Colonic mucosa (tissue), 4 donors: Measurements from ENCODE around the gene ACKR2. TPM values are rescaled to one million over a fixed set of nuclear protein-coding genes. Genes with fewer than 3 reads are reported as not detected.

Source experiments
- DNase-seq: peaks from one replicate; pipeline ENCODE4 v3.0.0-alpha.2; 2020
- H3K27ac ChIP-seq: fragments of 200-600 bp; one replicate; pipeline ENCODE4 v1.8.0; 2021
- H3K27me3 ChIP-seq: fragments of 200-600 bp; one replicate; pipeline ENCODE4 v1.8.0; 2021
- H3K36me3 ChIP-seq: fragments of 200-600 bp; one replicate; pipeline ENCODE4 v1.8.0; 2021
- H3K4me1 ChIP-seq: fragments of 200-600 bp; one replicate; pipeline ENCODE4 v1.8.0; 2021; ENCODE audit warnings: mild to moderate bottlenecking
- H3K4me3 ChIP-seq: fragments of 200-600 bp; one replicate; pipeline ENCODE4 v1.8.0; 2021
- H3K9ac ChIP-seq, 2 donors: one replicate each; pipeline ENCODE4 v1.7.0; 2013; ENCODE audit warnings: control low read depth in 2 of 2, low read depth in 2 of 2, low read length in 2 of 2
- H3K9me3 ChIP-seq: fragments of 200-600 bp; one replicate; pipeline ENCODE4 v1.8.0; 2021
- CTCF ChIP-seq: fragments of 200-600 bp; IDR thresholded peaks from one replicate; pipeline ENCODE4 v1.8.0; 2022; ENCODE audit warnings: antibody characterized with exemption, mild to moderate bottlenecking
- intact Hi-C: fragments of 100-400 bp; cut with DNase I; formaldehyde crosslinking; loops from one replicate; pipeline ENCODE4 v1.14.1; 2022
- total RNA-seq, 2 donors: library from RNA; stranded (reverse); fragmentation: NEBNext Ultra II Directional in 1 of 2; extraction: Animal tissue kit (Norgen Biotek cat#: 25700) in 1 of 2; gene quantifications; one replicate each; pipeline ENCODE4 v1.2.1, GENCODE V29; 2021
- donor health status: healthy.
- donor health status: DM: no; HTN: no; CAD: no.
- donor health status: DM: no; HTN: no; CAD: no.

The ACKR2 gene
- total RNA-seq, 2 donors from 2014 or later, result 3.2 to 6.5 TPM

GRCh38 chr3:42873221-42873982 lies 64.2 kb downstream of the ACKR2 start:
- no peak overlapping the region for H3K4me3 ChIP-seq
- intact Hi-C loops, result no loop called here
- H3K9me3 ChIP-seq, result no peaks in the 10 kb centered on the region
- no peak for DNase-seq
- no peak overlapping the region for H3K27ac ChIP-seq
- no peaks in the 10 kb centered on the region for H3K4me1 ChIP-seq
- H3K9ac ChIP-seq, result no peak overlapping the region
- no peak for TF ChIP-seq CTCF
- no peaks in the 10 kb centered on the region for H3K27me3 ChIP-seq
- H3K36me3 ChIP-seq, result no peaks in the 10 kb centered on the region

DNA sequence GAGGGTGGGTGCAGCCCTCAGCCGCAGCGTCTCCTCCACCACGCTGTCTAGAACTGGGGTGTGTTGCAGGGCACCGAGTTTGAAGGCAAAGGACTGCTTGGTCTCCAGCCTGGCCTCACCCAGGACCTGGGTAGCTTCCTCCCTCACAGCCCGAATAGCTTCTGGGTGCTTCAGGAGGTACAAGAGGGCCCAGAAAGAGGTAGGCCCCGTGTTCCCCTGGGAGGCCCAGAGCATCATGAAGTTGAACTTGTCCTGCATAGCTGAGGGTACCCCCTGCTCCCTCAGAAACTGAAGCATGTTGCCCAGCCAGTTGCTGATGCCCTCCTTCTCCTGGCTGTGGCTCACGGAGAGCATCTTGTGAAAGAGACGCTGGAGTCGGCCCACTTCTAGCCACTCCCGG lies 65.5 kb downstream of the ACKR2 start:
- DNase-seq, result no peak
- Histone ChIP-seq H3K4me3 (no peak overlapping the region), H3K36me3 (no peaks in the 10 kb centered on the region), H3K27me3 (no peaks in the 10 kb centered on the region), H3K27ac (no peak overlapping the region), H3K9me3 (no peaks in the 10 kb centered on the region), H3K9ac (no peak overlapping the region), H3K4me1 (no peaks in the 10 kb centered on the region)
- no peak for TF ChIP-seq CTCF
- intact Hi-C loops, result no loop called here

- Histone ChIP-seq H3K4me3 (no peak within 1 kb of the TSS), H3K27ac (no peak within 1 kb of the TSS), H3K9ac (no peak within 1 kb of the TSS), H3K36me3 (no peaks in the 10 kb centered on the region), H3K9me3 (no peaks in the 10 kb centered on the region), H3K27me3 (no peaks in the 10 kb centered on the region), H3K4me1 (no peaks in the 10 kb centered on the region)
- no peak for TF ChIP-seq CTCF
- intact Hi-C loops, result no loop called here
- DNase-seq, result no peak
Observed at GRCh38 chr3:42875325-42876151, 66.3 kb downstream of the ACKR2 start, which contains the start of gene CYP8B1. CYP8B1 (minus strand) TSS chr3:42875879; CDS start chr3:42875816, 63 bp downstream.

DNA sequence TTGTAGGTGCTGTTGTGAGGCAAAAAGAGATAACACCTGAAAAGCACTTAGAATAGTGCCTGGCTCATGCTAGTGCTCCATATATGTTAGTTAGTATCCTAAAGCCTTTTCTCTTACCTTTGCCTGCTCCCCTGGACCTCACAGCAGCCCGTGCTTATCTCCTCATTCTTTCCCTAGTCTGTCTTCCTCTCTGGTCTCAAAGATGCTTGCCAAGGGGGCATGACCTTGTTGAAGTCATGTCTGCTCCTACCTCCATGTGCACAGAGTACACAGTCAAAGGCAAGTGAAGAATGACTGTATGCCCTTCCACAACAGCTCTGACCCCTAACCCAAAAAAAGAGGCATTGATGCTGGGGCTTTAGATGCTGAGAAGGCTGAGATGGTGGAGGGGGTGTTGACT lies 67.2 kb downstream of the ACKR2 start:
- H3K9ac ChIP-seq, result no peak overlapping the region
- intact Hi-C loops, result no loop called here
- no peaks in the 10 kb centered on the region for H3K27me3 ChIP-seq
- no peak for TF ChIP-seq CTCF
- no peak for DNase-seq
- no peaks in the 10 kb centered on the region for H3K36me3 ChIP-seq
- no peaks in the 10 kb centered on the region for H3K4me1 ChIP-seq
- H3K9me3 ChIP-seq, result no peaks in the 10 kb centered on the region
- H3K27ac ChIP-seq, result no peak overlapping the region
- no peak overlapping the region for H3K4me3 ChIP-seq

GRCh38 chr3:42876940-42877720 lies 67.9 kb downstream of the ACKR2 start:
- no peaks in the 10 kb centered on the region for H3K4me1 ChIP-seq
- no peaks in the 10 kb centered on the region for H3K27me3 ChIP-seq
- no peaks in the 10 kb centered on the region for H3K9me3 ChIP-seq
- intact Hi-C loops, result no loop called here
- no peak overlapping the region for H3K27ac ChIP-seq
- no peak for DNase-seq
- no peak overlapping the region for H3K4me3 ChIP-seq
- H3K36me3 ChIP-seq, result no peaks in the 10 kb centered on the region
- H3K9ac ChIP-seq, result no peak overlapping the region
- TF ChIP-seq CTCF, result no peak
